Aorta (tissue), 5 donors: Measurements from ENCODE around the gene PRM3. TPM values are rescaled to one million over a fixed set of nuclear protein-coding genes. Genes with fewer than 3 reads are reported as not detected.

ENCODE experiments used
- ATAC-seq: fragments of 200-7000 bp; cut with Tn5 transposase; one replicate; pipeline ENCODE4 v1.9.1; 2022; ENCODE audit warnings: moderate library complexity; ENCODE audit not compliant: low FRiP score
- DNase-seq, 2 donors: peaks; one replicate each; pipeline ENCODE4 v3.0.0-alpha.2; 2020
- H3K27ac ChIP-seq, 2 donors: one replicate each; pipeline ENCODE4 v1.5.1; 2013; ENCODE audit warnings: low read length in 2 of 2, mild to moderate bottlenecking in 2 of 2, moderate library complexity in 2 of 2, control low read depth in 1 of 2, inconsistent platforms in 1 of 2, low read depth in 1 of 2
- H3K27me3 ChIP-seq, 2 donors: one replicate each; pipeline ENCODE4 v1.6.1; 2013; ENCODE audit warnings: control low read depth in 1 of 2, low read length in 1 of 2, mild to moderate bottlenecking in 1 of 2, moderate library complexity in 1 of 2; ENCODE audit not compliant: insufficient read depth in 2 of 2, control insufficient read depth in 1 of 2
- H3K36me3 ChIP-seq, 2 donors: one replicate each; pipeline ENCODE4 v1.6.1; 2013; ENCODE audit warnings: control low read depth in 1 of 2, low read length in 1 of 2, mild to moderate bottlenecking in 1 of 2; ENCODE audit not compliant: insufficient read depth in 2 of 2, control insufficient read depth in 1 of 2
- H3K4me1 ChIP-seq, 2 donors: one replicate each; pipeline ENCODE4 v1.6.1; 2013; ENCODE audit warnings: low read length in 2 of 2, control low read depth in 1 of 2, mild to moderate bottlenecking in 1 of 2, moderate library complexity in 1 of 2; ENCODE audit not compliant: insufficient read depth in 2 of 2, control insufficient read depth in 1 of 2
- H3K4me3 ChIP-seq, 2 donors: one replicate each; pipeline ENCODE4 v1.5.1; 2013; ENCODE audit warnings: low read length in 2 of 2, control low read depth in 1 of 2, mild to moderate bottlenecking in 1 of 2
- H3K9me3 ChIP-seq: one replicate; pipeline ENCODE4 v1.6.1; 2013; ENCODE audit warnings: mild to moderate bottlenecking, low read length; ENCODE audit not compliant: control insufficient read depth
- WGBS, 2 donors: extraction: QIAGEN DNeasy Blood & Tissue Kit; methylation state at CpG; one replicate each; pipeline ENCODE4 v1.1.7; 2013; 5-methylcytosine and 5-hydroxymethylcytosine counted together
- intact Hi-C, 2 donors: fragments of 100-400 bp; cut with DNase I; formaldehyde crosslinking; loops; one replicate each; pipeline versions ENCODE4 v1.14.2 to v1.15.0; 2022
- polyA plus RNA-seq, 2 donors: library from polyadenylated mRNA; stranded (reverse); fragments of 200-250 nt; gene quantifications; one replicate each; pipeline ENCODE4 v1.2.3, GENCODE V29; 2013
- total RNA-seq, 2 donors: library from RNA; stranded (reverse); fragmentation: NEBNext Ultra II Directional; extraction: Animal tissue kit (Norgen Biotek cat#: 25700); gene quantifications; one replicate each; pipeline ENCODE4 v1.2.1, GENCODE V29; 2021
- donor health status: healthy with polysubstance abuse.
- donor health status: Bipolar disorder and iron deficiency.
- donor health status: DM: no; HTN: no; CAD: no.
- donor health status: DM: no; HTN: no; CAD: no.
- donor health status: DM: yes; HTN: yes; CAD: no.

PRM3 gene
- total and polyA plus RNA-seq, 4 donors: not detected

DNA sequence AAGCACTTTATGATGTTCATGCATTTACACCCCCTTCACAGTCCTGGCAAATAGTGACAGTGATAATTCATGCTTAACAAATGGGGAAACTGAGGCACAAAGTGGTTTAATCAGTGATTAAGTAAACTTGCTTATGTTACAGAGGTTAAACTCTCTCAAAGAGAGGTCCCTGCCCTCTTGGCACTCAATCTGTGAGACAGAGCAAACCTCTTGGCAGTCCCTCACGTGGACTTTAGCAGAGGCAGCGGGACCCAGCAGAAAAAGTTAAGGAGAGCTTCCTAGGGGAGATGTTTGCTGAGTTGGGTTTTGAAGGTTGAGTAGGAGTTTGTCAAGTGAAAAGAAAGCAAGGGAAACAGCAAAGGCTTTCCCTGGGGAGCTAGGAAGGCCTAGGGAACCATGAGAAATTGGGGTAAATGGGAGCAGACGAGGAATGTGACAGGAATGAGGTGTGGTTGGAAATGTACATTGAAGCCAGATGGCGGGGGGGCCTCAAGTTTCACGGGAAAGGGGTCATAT is 28.1 kb downstream of the PRM3 start:
- no peaks in the 10 kb centered on the region for H3K36me3 ChIP-seq
- intact Hi-C loops: no loop called here
- H3K27me3 ChIP-seq: no peaks in the 10 kb centered on the region
- H3K4me3 ChIP-seq: no peak overlapping the region
- H3K9me3 ChIP-seq: no peaks in the 10 kb centered on the region
- 76 to 78% methylated on average over 5 of the region's 5 CpGs for WGBS, 2 donors
- H3K4me1 ChIP-seq: no peaks in the 10 kb centered on the region
- DNase-seq (no peak), ATAC-seq (no peak)
- H3K27ac ChIP-seq: no peak overlapping the region

DNA sequence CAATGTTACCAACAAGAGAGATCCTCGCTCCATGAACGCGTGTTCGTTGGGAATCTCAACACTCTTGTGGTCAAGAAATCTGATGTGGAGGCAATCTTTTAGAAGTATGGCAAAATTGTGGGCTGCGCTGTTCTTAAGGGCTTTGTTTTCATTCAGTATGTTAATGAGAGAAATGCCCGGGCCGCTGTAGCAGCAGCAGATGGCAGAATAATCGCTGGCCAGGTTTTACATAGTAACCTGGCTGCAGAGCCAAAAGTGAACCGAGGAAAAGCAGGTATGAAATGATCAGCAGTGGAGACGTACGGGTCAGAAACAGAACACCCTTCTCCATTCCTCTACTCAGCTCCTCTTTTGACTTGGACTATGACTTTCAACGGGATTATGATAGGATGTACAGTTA is 30.8 kb downstream of the PRM3 start:
- no peak overlapping the region for H3K4me3 ChIP-seq
- no peaks in the 10 kb centered on the region for H3K36me3 ChIP-seq
- no peak overlapping the region for H3K27ac ChIP-seq
- 86 to 91% methylated on average over 12 of the region's 12 CpGs for WGBS, 2 donors
- H3K4me1 ChIP-seq: no peaks in the 10 kb centered on the region
- no peaks in the 10 kb centered on the region for H3K9me3 ChIP-seq
- no peaks in the 10 kb centered on the region for H3K27me3 ChIP-seq
- ATAC-seq (no peak), DNase-seq (no peak)
- intact Hi-C loops: no loop called here

DNA sequence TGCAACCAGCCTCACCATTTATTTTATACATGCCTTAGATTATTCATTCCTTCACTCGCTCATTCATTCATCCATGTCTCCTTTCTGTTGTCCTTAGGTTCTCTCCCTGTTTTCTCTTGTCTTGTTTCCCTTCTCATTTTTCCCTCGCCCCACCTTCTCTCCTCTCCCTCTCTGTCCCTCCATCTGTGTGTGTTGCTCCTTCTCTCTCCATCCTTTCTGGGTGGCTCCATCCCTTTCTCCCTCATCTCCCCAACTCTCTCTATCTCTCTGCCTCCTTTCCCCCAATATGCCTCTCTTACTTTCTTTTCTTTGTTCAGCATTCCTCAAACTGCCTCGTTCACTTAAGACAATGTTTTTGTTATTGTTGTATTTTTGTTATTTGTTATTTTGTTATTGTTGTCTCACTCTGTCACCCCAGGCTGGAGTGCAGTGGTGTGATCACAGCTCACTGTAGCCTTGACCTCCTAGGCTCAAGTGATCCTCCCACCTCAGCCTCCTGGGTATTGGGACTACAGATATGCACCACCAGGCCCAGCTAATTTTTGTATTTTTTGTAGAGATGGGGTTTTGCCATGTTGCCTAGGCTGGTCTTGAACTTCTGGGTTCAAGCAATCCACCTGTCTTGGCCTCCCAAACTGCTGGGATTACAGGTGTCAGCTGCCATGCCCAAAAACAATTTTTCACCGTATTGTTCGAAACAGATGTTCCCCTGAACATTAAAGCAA is 31.8 kb downstream of the PRM3 start:
- intact Hi-C loops: no loop called here
- H3K27ac ChIP-seq: no peak overlapping the region
- no peaks in the 10 kb centered on the region for H3K9me3 ChIP-seq
- no peaks in the 10 kb centered on the region for H3K4me1 ChIP-seq
- H3K36me3 ChIP-seq: no peaks in the 10 kb centered on the region
- no peak overlapping the region for H3K4me3 ChIP-seq
- no peaks in the 10 kb centered on the region for H3K27me3 ChIP-seq
- DNase-seq (no peak), ATAC-seq (no peak)
- 93% methylated on average over 5 of the region's 5 CpGs for WGBS, 2 donors

DNA sequence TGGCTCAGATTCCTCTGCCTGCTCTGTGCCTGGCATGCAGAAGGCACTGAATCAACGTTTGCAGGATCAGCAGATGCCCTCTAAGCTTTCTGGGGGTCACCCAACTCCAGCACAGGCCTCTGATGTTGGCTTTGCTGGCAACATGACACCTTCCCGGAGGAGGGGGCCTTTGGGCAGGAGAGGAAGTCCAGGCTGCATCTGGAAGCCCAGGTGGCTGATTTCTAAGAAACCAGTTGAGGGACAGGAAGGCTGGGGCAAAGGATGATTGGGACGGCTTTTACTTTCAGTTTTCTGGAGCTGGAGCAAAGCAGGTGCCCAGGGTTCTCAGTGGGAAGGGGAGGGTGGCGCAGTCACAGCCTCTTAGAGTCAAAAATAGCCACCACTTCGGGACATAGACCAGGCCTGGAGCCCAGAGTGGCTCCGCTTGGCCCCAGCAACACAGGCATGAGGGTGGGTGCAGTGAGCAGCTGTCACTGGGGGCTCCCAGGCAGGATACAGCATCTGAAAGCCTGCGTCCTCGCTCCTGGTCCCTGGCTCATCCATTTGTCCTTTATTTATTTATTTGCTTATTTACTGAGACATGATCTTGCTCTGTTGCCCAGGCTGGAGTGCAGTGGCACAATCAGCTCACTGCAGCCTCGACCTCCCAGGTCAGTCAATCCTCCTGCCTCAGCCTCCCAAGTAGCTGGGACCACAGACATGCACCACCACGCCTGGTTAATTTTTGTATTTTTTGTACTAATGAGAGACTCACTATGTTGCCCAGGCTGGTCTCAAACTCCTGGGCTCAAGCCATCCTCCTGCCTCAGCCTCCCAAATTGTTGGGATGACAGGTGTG is 32.6 kb downstream of the PRM3 start:
- Histone ChIP-seq H3K9me3 (no peaks in the 10 kb centered on the region), H3K4me1 (no peaks in the 10 kb centered on the region), H3K4me3 (no peak overlapping the region), H3K27ac (peak overlapping the region in 1 of 2 donors; percentile 27), H3K27me3 (no peaks in the 10 kb centered on the region), H3K36me3 (no peaks in the 10 kb centered on the region)
- intact Hi-C loops: no loop called here
- DNase-seq (peak in 1 of 2 donors; percentile 48), ATAC-seq (peak; percentile 33)
- 39 to 40% methylated on average over 10 of the region's 10 CpGs for WGBS, 2 donors

DNA sequence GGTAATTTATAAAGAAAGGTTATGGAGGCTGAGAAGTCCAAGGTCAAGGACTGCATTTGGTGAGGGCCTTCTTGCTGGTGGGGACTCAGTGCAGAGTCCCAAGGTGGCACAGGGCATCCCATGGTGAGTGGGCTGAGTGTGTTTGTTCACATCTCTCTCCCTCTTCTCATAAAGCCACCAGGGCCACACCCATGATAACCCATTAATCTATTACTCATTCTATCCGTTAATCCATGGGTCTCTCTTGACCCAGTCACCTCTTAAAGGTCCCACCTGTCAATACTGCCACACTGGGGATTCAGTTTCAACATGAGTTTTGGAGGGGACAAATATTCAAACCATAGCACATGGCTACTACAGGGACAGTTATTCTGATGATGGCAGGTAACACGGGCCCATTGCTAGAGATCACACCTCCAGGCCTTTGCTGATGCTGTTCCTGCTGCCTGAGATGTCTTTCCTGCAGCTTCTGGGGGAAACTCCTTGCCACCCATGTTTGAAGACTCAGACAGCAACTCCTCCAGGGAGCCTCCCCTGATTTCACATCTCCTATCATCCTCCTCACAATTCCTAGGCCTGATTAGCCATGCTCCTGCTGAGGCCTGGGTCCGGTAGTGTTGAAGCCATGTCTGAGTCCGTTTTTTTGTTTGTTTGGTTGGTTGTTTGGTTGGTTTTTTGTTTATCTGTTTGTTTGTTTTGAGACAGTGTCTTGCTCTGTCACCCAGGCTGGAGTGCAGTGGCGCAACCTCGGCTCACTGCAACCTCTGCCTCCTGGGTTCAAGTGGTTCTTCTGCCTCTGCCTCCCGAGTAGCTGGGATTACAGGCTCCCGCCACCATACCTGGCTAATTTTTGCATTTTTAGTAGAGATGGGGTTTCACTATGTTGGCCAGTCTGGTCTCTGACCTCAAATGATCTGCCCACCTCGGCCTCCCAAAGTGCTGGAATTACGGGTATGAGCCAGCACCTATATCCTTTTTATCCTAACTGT is 33.5 kb downstream of the PRM3 start:
- H3K27me3 ChIP-seq: no peaks in the 10 kb centered on the region
- no peak overlapping the region for H3K4me3 ChIP-seq
- DNase-seq (no peak), ATAC-seq (no peak)
- H3K4me1 ChIP-seq: no peaks in the 10 kb centered on the region
- intact Hi-C loops: no loop called here
- WGBS, 2 donors: 80% methylated on average over 10 of the region's 10 CpGs
- no peaks in the 10 kb centered on the region for H3K36me3 ChIP-seq
- no peaks in the 10 kb centered on the region for H3K9me3 ChIP-seq
- no peak overlapping the region for H3K27ac ChIP-seq

DNA sequence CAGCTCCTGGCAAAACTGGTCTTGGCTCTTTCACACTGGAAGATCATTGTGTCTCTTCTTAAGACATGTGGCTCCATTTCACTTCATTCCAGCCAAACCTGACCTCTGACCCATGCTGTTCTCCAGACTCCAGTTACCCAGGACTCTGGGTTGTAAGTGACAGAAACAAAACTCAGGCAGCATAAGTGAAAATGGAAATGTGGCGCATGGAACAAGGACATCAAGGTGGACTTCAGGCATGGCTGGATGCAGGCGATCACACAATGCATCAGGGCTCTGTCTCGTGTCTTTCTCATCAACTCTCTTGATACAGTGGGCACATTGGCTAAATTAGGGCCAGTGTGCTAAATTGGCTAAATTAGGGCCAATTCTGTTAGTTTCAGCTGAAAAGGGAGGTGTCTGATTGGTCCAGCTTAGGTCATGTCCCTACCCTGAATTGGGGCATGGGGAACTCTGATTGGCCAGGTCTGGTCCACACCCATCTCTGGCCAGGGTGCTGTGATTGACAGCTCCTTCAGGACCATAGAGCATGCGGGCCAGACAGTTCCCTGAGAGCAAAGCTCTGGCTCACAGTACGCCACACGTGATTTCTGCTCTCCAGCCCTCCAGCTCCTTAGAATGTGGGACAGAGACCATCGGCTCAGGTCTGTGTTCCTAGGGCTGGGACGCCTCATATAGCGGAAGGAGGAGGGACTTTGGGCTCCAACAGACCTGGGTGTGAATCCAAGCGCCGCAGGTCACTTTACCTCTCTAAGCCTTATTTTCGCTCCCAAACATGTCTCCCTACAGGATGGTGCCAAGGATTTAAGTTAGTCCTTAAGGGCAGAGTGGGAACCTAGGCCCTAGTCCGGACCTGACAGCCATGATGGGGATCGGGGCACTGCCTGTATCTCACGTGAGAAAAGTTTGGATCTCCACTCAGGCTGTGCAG is 34.9 kb downstream of the PRM3 start:
- Histone ChIP-seq H3K4me3 (no peak overlapping the region), H3K27me3 (no peaks in the 10 kb centered on the region), H3K27ac (no peak overlapping the region), H3K4me1 (no peaks in the 10 kb centered on the region), H3K36me3 (no peaks in the 10 kb centered on the region), H3K9me3 (no peaks in the 10 kb centered on the region)
- ATAC-seq: no peak
- intact Hi-C loops: no loop called here
- WGBS, 2 donors: 97 to 98% methylated on average over 15 of the region's 15 CpGs
- DNase-seq: no peak

DNA sequence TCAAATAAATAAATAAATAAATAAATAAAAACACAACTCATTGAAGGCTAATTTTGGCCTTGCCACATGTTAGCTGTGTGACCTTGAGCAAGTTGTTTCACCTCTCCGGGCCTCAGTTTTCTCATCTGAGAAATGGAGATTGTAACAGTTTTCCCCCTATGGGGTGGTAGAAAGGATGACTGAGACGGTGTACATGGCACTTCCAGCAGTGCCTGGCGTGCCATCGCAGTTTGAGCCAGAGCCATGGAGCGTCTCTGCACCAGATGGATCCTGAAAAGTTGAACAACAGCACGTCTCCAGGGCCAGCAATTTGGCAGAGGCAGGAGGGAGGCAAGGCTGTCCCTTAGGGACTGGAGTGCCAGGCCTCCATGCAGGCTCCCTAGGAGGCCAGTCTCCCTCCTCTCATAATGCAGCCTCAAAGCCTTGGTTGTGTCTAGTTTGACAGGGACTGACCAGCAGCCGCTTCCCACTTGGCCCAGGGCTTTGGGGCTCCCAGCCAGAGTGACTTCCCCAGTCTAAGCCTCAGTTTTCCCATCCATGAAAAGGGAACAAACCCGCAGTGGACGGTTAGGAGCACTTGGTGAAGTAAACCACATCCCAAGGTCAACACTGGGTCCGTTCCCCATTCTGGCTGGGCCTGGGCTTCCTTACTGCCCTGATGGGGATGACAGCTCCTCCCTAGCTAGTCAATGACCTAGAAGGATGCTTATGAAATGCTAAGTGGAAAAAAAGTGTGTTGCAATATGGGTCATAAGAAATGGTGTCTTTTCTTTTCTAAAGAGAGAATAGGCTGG is 36.8 kb downstream of the PRM3 start:
- intact Hi-C loops: no loop called here
- Histone ChIP-seq H3K4me3 (no peak overlapping the region), H3K36me3 (no peaks in the 10 kb centered on the region), H3K4me1 (no peaks in the 10 kb centered on the region), H3K27me3 (no peaks in the 10 kb centered on the region), H3K27ac (no peak overlapping the region), H3K9me3 (no peaks in the 10 kb centered on the region)
- ATAC-seq: no peak
- DNase-seq: no peak
- 73 to 81% methylated on average over 10 of the region's 10 CpGs for WGBS, 2 donors
